Transverse colon (tissue), 4 donors: ENCODE results near the gene DEAF1. TPM values are rescaled to one million over a fixed set of nuclear protein-coding genes. Genes with fewer than 3 reads are reported as not detected.

Experiments used
- DNase-seq: peaks from one replicate; pipeline ENCODE4 v3.0.0-alpha.2; 2019
- H3K27ac ChIP-seq, 4 donors: fragments of 200-600 bp; sonication (generic); 2 replicates each; pipeline ENCODE4 v1.5.1; 2016 to 2018; ENCODE audit warnings: inconsistent platforms in 4 of 4
- H3K27me3 ChIP-seq: fragments of 200-600 bp; sonication (generic); 2 replicates; pipeline ENCODE4 v1.5.1; 2017; ENCODE audit warnings: inconsistent platforms
- H3K36me3 ChIP-seq, 4 donors: fragments of 200-600 bp; sonication (generic); 2 replicates each; pipeline ENCODE4 v1.5.1; 2017 to 2019; ENCODE audit warnings: inconsistent platforms in 4 of 4
- H3K4me1 ChIP-seq, 4 donors: fragments of 200-600 bp; sonication (generic); 2 replicates each; pipeline ENCODE4 v1.5.1; 2017 to 2020; ENCODE audit warnings: inconsistent platforms in 4 of 4
- H3K4me3 ChIP-seq, 4 donors: fragments of 200-600 bp; sonication (generic); 1 replicate in 1 of 4; 2 replicates in 3 of 4; pipeline versions ENCODE4 v1.5.1 to v1.6.1; 2017 to 2019; ENCODE audit warnings: inconsistent platforms in 4 of 4
- H3K9me3 ChIP-seq, 2 donors: fragments of 200-600 bp; sonication (generic); 2 replicates each; pipeline ENCODE4 v1.5.1; 2017 to 2019; ENCODE audit warnings: inconsistent platforms in 2 of 2
- CTCF ChIP-seq, 5 experiments: fragments of 200-600 bp in 3 of 5; fragments of 450-650 bp in 2 of 5; sonication (generic) in 3 of 5; IDR thresholded peaks; 1 replicate in 2 of 5; 2 replicates in 3 of 5; pipeline ENCODE4 v1.5.1; 2016 to 2017; ENCODE audit warnings: antibody characterized with exemption in 5 of 5, inconsistent platforms in 3 of 5, mild to moderate bottlenecking in 2 of 5, moderate library complexity in 1 of 5
- EP300 ChIP-seq: sonication (generic); formaldehyde crosslinking; IDR thresholded peaks from one replicate; pipeline ENCODE4 v1.6.1; 2017; ENCODE audit warnings: antibody characterized with exemption, low read depth
- POLR2A ChIP-seq: fragments of 450-650 bp; IDR thresholded peaks from one replicate; pipeline ENCODE4 v1.6.1; 2016; ENCODE audit warnings: antibody characterized with exemption, mild to moderate bottlenecking, moderate library complexity
- POLR2AphosphoS5 ChIP-seq, 3 donors: sonication (generic); formaldehyde crosslinking; IDR thresholded peaks; one replicate each; pipeline ENCODE4 v1.6.1; 2016; ENCODE audit warnings: antibody characterized with exemption in 3 of 3
- WGBS, 2 donors: methylation state at CpG; one replicate each; pipeline ENCODE4 v1.1.5; 2018; ENCODE audit warnings: low coverage in 1 of 2; 5-methylcytosine and 5-hydroxymethylcytosine counted together
- in situ Hi-C, 4 donors: fragments of 200-750 bp; cut with MboI; loops; one replicate each; pipeline versions ENCODE4 v1.15.0 to v1.15.1; 2017; ENCODE audit warnings: low sequenced_read_pairs in 3 of 4, low pct_ligation_motif_present in 1 of 4, low pct_unique_long_range_greater_than_20kb in 1 of 4
- intact Hi-C: fragments of 100-400 bp; cut with DNase I; formaldehyde crosslinking; loops from one replicate; pipeline ENCODE4 v1.15.1; 2023; ENCODE audit warnings: low total_unique reads
- total RNA-seq, 4 donors: library from RNA; depleted of rRNA; stranded (reverse); fragments of >200 nt; gene quantifications; one replicate each; pipeline ENCODE4 v1.1.0, GENCODE V29; 2016

Gene DEAF1
- total RNA-seq, 4 donors from 2014 or later: 24.4 to 84.5 (median 34.0) TPM

DNA sequence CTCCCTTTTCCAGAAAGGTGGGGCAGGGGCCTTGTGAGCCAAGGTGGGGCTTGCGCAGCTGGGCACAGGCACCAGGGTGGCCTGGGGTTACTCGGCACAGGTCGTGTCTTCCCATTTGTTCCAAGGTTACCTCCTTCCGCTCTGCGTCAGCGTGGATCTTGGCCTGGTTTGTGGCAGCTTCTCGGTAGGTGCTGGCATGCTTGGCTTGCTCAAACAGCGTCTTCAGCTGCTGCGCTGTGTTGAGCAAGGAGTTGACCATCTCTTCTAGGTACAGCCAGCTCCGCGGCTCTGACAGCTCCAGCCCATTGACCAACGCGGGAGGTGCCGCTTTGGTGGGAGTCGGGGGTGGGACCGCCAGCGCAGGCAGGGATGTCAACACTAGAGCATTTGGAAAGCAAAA is 20.6 kb downstream of the DEAF1 start:
- 87 to 100% methylated on average over 1 to 17 of the region's 17 CpGs for WGBS, 2 donors
- peaks cover 0 to 31% (median 11%) of the 10 kb centered on the region in 4 donors for H3K36me3 ChIP-seq
- intact Hi-C loops (no loop called here), in situ Hi-C loops (no loop called here)
- no peak overlapping the region for H3K4me3 ChIP-seq
- H3K4me1 ChIP-seq: no peaks in the 10 kb centered on the region
- TF ChIP-seq EP300 (no peak), POLR2AphosphoS5 (IDR thresholded peaks at IDR 0.05) (no peak), CTCF (IDR thresholded peaks at IDR 0.05) (no peak), POLR2A (no peak)
- no peaks in the 10 kb centered on the region for H3K9me3 ChIP-seq
- H3K27me3 ChIP-seq: no peaks in the 10 kb centered on the region
- DNase-seq: no peak
- H3K27ac ChIP-seq: no peak overlapping the region

DNA sequence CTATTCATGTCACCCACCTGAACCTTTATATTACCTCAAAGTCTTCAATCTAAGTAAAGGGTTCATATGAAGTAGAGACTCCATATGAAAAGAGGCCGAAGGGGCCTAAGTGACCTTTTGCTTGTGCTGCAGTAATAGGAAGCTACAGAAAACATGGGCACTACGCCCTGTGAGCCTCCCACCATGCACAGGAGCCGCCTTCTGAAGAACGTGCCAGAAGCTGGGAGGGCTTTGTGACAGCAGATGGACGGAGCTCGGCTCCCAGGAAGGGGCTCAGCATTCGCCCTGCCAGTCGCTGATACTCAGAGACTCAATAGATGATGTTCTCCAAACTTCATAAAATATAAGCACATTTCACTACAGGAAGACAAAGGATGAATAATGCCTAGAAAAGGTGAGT is 21.2 kb downstream of the DEAF1 start:
- H3K27ac ChIP-seq: no peak overlapping the region
- no peak for DNase-seq
- H3K9me3 ChIP-seq: no peaks in the 10 kb centered on the region
- no peaks in the 10 kb centered on the region for H3K27me3 ChIP-seq
- in situ Hi-C loops (no loop called here), intact Hi-C loops (no loop called here)
- no peaks in the 10 kb centered on the region for H3K4me1 ChIP-seq
- 92 to 100% methylated on average over 1 to 8 of the region's 8 CpGs for WGBS, 2 donors
- H3K36me3 ChIP-seq: peaks cover 0 to 31% (median 11%) of the 10 kb centered on the region in 4 donors
- no peak overlapping the region for H3K4me3 ChIP-seq
- TF ChIP-seq EP300 (no peak), POLR2AphosphoS5 (IDR thresholded peaks at IDR 0.05) (no peak), CTCF (IDR thresholded peaks at IDR 0.05) (no peak), POLR2A (no peak)

- H3K4me1 ChIP-seq: peaks cover 0 to 10% (median 2%) of the 10 kb centered on the region in 4 donors
- no peak for DNase-seq
- no peaks in the 10 kb centered on the region for H3K27me3 ChIP-seq
- intact Hi-C loops (no loop called here), in situ Hi-C loops (loop anchor here in 1 of 4 donors (10.0 kb wide), 1 partner anchor 59 kb away; no protein-coding TSS in a partner anchor)
- peak overlapping the region; percentile 50 to 63 (median 58) for H3K27ac ChIP-seq
- WGBS, 2 donors: 75% methylated on average over 11 of the region's 11 CpGs; no CpG with 5 or more reads in 1 of the 2 donors
- no peak for TF ChIP-seq CTCF (IDR thresholded peaks at IDR 0.05)
- no peak for TF ChIP-seq POLR2A
- no peak for TF ChIP-seq POLR2AphosphoS5 (IDR thresholded peaks at IDR 0.05)
- TF ChIP-seq EP300: no peak
- H3K9me3 ChIP-seq: no peaks in the 10 kb centered on the region
- H3K36me3 ChIP-seq: no peaks in the 10 kb centered on the region
- H3K4me3 ChIP-seq: no peak overlapping the region
Measured at GRCh38 chr11:665704-666281, 29.2 kb downstream of the DEAF1 start.

GRCh38 chr11:665062-665703 is 29.8 kb downstream of the DEAF1 start:
- no peak for DNase-seq
- intact Hi-C loops (no loop called here), in situ Hi-C loops (loop anchor here in 1 of 4 donors (10.0 kb wide), 1 partner anchor 60 kb away; no protein-coding TSS in a partner anchor)
- WGBS, 2 donors: 75% methylated on average over 2 to 9 of the region's 15 CpGs
- peak in 1 of 3 donors; percentile 16 for TF ChIP-seq POLR2AphosphoS5 (IDR thresholded peaks at IDR 0.05)
- no peak for TF ChIP-seq CTCF (IDR thresholded peaks at IDR 0.05)
- TF ChIP-seq POLR2A: no peak
- no peak for TF ChIP-seq EP300
- Histone ChIP-seq H3K27ac (peak overlapping the region; percentile 50 to 63 (median 58)), H3K36me3 (no peaks in the 10 kb centered on the region), H3K9me3 (no peaks in the 10 kb centered on the region), H3K27me3 (no peaks in the 10 kb centered on the region), H3K4me3 (no peak overlapping the region), H3K4me1 (peaks cover 0 to 10% (median 2%) of the 10 kb centered on the region in 4 donors)
